ENCODE data around the gene GAS2L1.

GRCh38 chr22:29265929-29266328 is 40.5 kb upstream of the GAS2L1 start:
- TF ChIP-seq POLR2A (IDR thresholded peaks at IDR 0.05) (no peak), CTCF (IDR thresholded peaks at IDR 0.05) (no peak), EP300 (IDR thresholded peaks at IDR 0.05) (no peak)

Data from stomach (tissue), 4 donors.